NCI-H1694 treated with DMSO at 0.1 percent for 48 hours (cell line): ENCODE results near the gene CHST11.

ENCODE experiments used
- DNase-seq: peaks from one replicate; lab custom pipeline; 2025; lab: John Stamatoyannopoulos, UW

CHST11 gene

GRCh38 chr12:104673696-104674482, 217.1 kb downstream of the CHST11 start:
- no peak for DNase-seq

- peak; percentile 16 for DNase-seq
These were observed 219.9 kb downstream of the CHST11 start for GRCh38 chr12:104676636-104677035.

DNA sequence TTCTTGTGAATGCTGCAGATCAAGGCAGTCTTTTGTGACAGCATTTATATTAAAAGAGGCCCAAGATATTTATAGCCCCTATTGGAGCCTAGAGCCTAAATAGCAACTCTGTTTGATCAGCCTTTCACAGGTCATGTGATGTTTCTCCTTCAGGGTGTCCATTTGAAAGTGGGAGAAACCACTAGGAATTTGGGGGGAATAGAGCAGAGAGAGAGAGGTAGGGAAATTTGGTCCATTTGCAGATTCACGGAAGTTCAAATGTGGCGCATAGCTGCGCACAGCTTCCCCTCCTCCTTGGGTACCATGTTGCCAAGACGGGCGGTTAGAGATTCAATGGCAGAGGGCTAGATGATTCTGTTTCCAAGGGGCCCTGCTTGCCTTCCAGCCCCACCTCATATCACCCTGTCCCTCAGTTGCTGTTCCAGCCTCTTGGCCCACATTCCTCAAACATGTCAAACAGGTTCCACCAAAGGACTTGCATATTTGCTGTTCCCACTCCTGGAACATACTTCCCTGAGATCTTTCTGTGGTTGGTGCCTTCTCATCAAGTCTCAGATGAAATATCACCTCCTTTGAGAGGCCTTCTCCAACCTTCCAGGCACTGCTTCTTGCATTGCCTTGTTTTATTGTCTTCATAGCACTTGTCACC, 220.8 kb downstream of the CHST11 start:
- DNase-seq, result no peak

GRCh38 chr12:104680070-104680469, 223.3 kb downstream of the CHST11 start:
- peak; percentile 14 for DNase-seq

DNA sequence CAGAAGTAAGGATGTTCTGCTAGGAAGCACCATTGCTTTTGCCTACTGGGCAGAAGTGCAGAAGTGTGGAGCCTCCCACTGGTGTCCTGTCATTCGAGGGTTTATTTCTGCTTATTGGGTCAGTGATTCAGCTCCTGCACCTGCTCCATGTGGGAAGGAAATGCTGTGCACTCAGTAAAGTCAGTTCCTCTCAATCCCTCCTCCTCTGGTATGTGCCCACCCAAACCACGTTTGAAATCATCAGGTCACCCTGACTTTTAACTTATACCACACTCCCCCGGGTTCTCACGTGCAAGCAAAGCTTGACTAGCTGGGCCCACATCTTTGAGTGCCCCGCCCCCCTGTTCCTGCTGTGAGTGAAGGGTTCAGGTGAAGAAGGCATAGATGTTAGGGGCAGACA, 223.7 kb downstream of the CHST11 start:
- DNase-seq, result no peak

DNA sequence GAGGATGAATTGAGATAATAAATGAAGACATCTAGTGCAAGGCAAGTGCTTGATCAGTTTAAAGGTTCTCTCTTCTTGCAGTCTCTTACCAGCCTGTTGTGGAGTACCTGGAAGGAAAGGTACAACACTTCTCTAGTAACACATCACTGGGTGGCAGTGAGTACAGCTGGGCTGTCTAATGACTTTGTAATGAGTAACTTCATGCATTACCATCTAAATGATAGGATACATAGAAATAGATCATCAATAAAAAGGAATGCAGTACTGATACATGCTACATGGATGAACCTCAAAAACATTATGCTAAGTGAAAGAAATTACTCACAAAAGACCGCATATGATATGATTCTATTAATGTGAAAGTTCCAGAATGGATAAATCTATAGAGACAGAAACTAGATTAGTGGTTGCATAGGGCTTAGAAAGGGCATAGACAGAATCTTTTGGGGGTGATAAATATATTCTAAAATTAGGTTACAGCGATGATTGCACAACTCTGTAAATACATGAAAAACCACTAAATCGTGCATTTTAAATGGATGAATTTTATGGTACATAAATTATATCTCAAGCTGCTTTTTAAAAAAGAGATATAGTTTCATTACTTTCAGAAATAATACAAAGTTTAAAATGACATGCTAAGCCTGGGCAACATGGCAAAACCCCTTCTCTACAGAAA, 224.4 kb downstream of the CHST11 start:
- DNase-seq, result no peak

GRCh38 chr12:104682790-104683279, 226.1 kb downstream of the CHST11 start:
- DNase-seq, result no peak

GRCh38 chr12:104683831-104684503, 227.2 kb downstream of the CHST11 start:
- DNase-seq, result no peak

GRCh38 chr12:104684884-104685283, 228.1 kb downstream of the CHST11 start:
- peak; percentile 21 for DNase-seq

GRCh38 chr12:104685366-104685765, 228.6 kb downstream of the CHST11 start:
- no peak for DNase-seq

- DNase-seq, result no peak
These were observed 229.4 kb downstream of the CHST11 start for GRCh38 chr12:104686196-104686595.

DNA sequence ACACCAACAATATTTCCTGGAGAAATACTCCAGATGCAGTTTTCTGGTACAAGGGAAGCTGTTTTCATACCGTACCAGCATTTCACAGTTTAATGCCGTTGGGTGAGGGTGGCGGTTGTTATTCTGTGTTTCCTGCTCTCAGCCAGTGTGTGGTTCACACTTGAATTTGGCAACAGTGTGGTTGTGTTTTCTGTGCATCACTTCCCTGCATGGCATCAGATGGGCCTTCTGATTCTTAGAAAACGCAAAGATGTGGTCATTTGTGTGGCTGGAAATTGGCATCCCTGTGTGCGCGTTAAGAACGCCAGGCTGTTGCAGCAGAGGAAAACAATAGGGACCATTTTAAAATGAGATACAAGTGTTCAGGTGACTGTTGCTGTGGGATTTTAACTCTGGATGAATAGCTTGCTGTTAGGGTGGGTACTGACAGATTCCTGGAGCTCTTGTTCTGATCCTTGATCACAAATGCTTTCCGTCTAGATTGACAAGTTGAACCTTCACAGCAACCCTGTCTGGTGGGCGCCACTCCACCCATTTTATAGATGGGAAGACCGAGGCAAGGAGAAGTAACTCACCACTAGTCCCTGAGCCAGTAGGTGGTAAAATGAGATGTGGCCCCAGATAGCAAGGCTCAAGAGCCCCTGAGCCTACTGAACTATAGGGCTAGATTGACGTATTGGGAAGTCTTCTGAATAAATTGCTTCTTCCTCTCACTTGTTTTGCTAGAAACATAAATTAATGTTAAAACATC, 231.2 kb downstream of the CHST11 start:
- DNase-seq, result no peak

- no peak for DNase-seq
These were observed 232.9 kb downstream of the CHST11 start for GRCh38 chr12:104689635-104690034.

DNA sequence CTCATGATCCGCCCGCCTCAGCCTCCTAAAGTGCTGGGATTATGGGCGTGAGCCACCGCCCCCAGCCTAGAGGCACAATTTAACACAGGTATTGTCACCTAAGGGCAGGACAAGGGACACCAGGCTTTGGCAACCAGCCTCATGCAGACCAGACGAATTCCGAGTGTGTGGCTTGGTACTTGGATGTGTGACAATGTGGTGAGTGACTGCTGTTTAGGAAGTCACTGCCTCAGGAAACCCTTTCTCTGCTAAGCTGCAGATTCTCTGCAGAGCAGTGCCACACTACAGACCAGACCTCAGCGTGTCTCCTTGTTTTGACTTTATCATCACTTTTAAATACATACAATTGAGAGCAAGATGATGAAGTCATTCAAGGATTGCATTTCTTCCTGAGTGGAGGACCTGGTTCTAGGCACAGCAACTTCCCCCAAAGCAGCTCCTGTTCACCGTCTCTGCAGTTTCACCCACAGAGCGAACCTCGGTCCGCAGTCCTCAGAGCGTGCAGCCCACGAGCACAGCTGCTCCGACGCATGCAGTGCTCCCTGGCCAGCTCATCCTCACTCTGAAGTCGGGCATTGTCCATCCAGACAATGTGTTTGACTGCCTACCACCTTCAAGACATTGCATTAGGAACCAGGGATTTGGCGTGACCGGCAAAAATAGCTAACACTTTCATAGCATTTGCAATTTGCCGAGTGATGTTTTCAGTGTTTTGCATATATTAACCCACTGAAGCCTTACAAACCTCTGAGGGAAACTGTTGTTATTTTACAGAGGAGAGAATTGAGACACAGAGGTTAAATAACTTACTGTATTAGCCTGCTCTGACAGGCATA, 235.2 kb downstream of the CHST11 start:
- no peak for DNase-seq

DNA sequence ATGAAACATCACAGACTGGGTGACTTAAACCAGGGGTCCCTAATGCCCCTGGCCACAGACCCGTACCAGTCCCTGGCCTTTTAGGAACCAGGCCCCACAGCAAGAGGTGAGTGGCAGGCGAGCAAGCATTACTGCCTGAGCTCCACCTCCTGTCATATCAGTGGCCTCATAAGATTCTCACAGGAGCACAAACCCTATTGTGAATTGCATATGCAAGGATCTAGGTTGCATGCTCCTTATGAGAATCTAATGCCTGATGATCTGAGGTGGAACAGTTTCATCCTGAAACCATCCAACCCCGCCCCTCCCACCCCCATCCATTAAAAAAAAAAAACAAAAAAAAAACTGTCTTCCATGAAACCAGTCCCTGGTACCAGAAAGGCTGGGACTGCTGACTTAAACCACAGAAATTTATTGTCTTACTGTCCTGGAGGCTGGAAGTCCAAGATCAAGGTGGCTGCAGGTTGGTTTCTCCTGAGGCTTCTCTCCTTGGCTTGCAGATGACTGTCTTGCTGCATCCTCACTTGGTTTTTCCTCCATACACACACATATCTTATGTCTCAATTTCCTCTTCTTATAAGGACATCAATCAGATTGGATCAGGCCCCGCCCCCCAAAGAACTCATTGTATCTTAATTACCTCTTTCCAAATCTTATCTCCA, 235.9 kb downstream of the CHST11 start:
- no peak for DNase-seq

GRCh38 chr12:104693493-104693892, 236.7 kb downstream of the CHST11 start:
- no peak for DNase-seq

DNA sequence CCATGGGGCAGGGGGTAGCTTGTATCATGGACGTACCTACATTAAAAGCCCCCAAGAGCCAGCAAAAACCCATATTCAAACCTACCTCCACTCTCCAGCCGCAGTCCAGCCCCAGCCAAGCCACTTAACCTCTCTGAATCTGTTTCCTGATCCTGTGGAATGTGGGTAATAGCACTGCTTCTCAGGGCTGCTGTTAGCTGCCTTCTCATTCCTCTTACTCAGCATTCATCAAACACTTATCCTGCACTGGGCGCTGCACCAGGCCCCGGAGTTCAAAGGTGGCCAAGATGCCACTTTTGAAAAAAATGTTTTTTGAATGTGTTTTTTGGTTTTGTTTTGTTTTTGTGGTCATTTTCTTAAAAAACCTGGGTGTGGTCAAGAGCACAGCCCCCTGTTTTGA, 237.4 kb downstream of the CHST11 start:
- no peak for DNase-seq

GRCh38 chr12:104694711-104695110, 238.0 kb downstream of the CHST11 start:
- no peak for DNase-seq

GRCh38 chr12:104695453-104696148, 238.9 kb downstream of the CHST11 start:
- no peak for DNase-seq
